Subcutaneous adipose tissue (tissue), 4 donors: ENCODE data around the gene ENPEP. TPM values are rescaled to one million over a fixed set of nuclear protein-coding genes. Genes with fewer than 3 reads are reported as not detected.

Experiments used
- small RNA-seq: library from RNA; depleted of rRNA; stranded (forward); fragments of <200 nt; gene quantifications from one replicate; pipeline ENCODE3, GENCODE V24; 2016
- total RNA-seq, 4 donors: library from RNA; depleted of rRNA; stranded (reverse); fragments of >200 nt; gene quantifications; one replicate each; pipeline ENCODE4 v1.1.0, GENCODE V29; 2016
- TF ChIP-seq, protein P1 (sequence below): fragments of 450-650 bp; IDR thresholded peaks from one replicate; pipeline ENCODE4 v1.5.1; 2016; ENCODE audit warnings: low read depth, mild to moderate bottlenecking, control low read depth, antibody characterized with exemption, moderate library complexity

Gene ENPEP
- total RNA-seq, 4 donors from 2014 or later, result 3.4 to 16.0 (median 9.5) TPM

DNA sequence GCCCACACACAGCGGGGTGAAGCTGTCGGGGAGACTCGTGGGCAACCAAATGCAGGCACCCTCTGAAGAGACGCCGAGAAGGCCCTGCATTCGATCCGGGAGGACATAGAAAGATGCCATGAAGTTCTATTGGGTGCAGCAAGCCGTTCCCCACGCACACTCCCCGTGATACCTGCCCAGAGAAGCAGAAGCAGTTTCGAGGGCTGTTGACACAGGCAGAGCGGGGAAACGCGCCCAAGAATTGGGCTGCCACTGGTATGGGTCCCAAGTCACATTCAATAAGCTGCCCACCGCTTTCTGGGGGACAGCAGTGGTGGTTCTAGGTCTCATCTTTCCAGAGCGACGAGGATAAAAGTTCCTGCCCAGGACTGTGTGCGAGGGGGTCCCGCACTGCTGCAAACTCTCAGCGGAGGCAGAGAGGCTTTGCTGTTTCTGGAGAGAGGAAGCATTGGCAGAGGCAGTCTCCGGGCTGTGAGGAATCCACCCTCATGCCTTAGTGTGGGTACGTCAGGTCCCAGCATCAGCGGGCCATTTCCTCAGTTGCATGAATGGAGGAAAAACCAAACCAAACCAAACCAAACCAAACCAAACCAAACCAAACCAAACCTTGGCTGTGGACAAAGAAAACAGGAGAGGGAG is 136.8 kb downstream of the ENPEP start:
- TF ChIP-seq, protein P1, sequence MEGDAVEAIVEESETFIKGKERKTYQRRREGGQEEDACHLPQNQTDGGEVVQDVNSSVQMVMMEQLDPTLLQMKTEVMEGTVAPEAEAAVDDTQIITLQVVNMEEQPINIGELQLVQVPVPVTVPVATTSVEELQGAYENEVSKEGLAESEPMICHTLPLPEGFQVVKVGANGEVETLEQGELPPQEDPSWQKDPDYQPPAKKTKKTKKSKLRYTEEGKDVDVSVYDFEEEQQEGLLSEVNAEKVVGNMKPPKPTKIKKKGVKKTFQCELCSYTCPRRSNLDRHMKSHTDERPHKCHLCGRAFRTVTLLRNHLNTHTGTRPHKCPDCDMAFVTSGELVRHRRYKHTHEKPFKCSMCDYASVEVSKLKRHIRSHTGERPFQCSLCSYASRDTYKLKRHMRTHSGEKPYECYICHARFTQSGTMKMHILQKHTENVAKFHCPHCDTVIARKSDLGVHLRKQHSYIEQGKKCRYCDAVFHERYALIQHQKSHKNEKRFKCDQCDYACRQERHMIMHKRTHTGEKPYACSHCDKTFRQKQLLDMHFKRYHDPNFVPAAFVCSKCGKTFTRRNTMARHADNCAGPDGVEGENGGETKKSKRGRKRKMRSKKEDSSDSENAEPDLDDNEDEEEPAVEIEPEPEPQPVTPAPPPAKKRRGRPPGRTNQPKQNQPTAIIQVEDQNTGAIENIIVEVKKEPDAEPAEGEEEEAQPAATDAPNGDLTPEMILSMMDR, result no peak

GRCh38 chr4:110613745-110614144 is 137.8 kb downstream of the ENPEP start:
- TF ChIP-seq, protein P1, result no peak

DNA sequence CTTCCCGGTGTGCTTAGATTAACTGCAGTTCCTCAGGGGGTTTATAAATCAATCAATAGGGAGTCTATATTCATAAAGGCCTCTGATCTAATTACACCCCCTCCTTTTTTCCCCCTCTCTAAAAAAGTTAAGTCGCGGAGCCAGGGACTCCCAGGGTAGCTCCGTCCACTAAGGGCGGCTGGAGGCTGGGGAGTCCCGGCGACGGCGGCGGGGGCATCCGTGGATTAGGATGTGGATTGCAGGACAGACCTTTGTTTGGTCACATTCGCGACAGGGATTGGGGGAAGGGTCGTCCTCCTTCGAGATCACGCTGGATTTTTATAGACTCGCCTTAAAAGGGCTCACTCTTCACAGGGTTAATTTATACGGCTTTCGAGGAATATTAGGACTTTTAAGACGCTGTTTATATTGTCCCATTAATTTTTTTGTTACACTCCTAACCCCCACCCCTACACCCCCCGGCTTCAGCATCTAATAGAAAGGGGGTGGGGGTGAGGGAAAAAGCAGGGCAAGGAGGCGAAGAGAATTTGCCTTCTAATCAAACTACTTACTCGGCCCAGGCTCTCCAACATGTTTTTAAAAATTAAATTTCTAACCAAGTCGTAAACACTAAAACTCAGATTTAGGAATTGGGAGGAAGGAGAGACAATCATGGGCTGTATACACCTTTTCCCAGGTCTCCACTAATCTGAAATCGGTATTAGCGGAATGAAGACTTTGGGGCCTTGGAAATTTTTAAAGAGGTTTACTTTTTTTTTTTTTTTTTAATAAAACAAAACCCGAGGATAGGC is 138.4 kb downstream of the ENPEP start:
- TF ChIP-seq, protein P1, result no peak

Small RNA genes within 50 kb of the gene (small RNA-seq; reads per million reads assigned to genes)
- not detected for gene RF00494

Other genes with a start within 250 kb of the ENPEP start
- under 1 TPM in 1 of 4 donors, not detected in 3; 0.49 TPM for gene PITX2, start 146.9 kb downstream of the ENPEP start, total RNA-seq